ENCODE results near the gene DCAF11. TPM values are rescaled to one million over a fixed set of nuclear protein-coding genes. Genes with fewer than 3 reads are reported as not detected.

DCAF11 gene
- total and polyA plus RNA-seq, 2 of the 13 experiments (the other 11 are each of a cell fraction or from before 2014, with no cell fraction given) = 150 to 257 TPM

DNA sequence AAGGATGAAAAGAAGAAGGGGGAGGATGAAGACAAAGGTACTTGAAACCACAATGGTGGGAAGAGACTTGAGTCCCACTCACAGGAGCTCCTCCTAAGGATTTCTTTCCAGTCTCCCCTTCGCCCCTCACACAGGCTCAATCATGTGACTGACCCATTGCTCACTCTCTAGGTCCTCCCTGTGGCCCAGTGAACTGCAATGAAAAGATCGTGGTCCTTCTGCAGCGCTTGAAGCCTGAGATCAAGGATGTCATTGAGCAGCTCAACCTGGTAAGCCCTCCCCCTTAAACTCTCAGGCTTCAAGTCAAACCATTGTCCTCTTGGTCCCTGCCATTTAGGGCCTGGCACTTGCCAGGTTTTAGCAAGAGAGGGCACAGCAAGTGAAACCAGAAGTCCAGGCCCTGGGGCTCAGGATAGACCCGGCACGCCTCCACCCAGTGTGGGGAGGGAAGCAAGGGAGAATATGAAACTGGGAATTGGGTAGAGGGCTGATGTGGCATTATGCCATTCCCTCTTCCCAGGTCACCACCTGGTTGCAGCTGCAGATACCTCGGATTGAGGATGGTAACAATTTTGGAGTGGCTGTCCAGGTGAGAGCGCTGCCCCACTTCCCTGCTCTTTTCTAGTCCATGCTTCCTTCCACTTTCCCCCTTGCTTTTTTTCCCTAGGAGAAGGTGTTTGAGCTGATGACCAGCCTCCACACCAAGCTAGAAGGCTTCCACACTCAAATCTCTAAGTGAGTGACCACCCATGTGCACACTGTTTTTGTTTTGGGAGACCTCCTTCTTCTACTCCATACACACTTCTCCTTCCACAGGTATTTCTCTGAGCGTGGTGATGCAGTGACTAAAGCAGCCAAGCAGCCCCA lies 23.2 kb downstream of the DCAF11 start (continued):
- TF ChIP-seq, protein P1, sequence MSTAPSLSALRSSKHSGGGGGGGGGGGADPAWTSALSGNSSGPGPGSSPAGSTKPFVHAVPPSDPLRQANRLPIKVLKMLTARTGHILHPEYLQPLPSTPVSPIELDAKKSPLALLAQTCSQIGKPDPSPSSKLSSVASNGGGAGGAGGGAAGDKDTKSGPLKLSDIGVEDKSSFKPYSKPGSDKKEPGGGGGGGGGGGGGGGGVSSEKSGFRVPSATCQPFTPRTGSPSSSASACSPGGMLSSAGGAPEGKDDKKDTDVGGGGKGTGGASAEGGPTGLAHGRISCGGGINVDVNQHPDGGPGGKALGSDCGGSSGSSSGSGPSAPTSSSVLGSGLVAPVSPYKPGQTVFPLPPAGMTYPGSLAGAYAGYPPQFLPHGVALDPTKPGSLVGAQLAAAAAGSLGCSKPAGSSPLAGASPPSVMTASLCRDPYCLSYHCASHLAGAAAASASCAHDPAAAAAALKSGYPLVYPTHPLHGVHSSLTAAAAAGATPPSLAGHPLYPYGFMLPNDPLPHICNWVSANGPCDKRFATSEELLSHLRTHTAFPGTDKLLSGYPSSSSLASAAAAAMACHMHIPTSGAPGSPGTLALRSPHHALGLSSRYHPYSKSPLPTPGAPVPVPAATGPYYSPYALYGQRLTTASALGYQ (CRISPR knock-in tag; IDR thresholded peaks at IDR 0.05) = no peak
- TF ChIP-seq, protein P2, sequence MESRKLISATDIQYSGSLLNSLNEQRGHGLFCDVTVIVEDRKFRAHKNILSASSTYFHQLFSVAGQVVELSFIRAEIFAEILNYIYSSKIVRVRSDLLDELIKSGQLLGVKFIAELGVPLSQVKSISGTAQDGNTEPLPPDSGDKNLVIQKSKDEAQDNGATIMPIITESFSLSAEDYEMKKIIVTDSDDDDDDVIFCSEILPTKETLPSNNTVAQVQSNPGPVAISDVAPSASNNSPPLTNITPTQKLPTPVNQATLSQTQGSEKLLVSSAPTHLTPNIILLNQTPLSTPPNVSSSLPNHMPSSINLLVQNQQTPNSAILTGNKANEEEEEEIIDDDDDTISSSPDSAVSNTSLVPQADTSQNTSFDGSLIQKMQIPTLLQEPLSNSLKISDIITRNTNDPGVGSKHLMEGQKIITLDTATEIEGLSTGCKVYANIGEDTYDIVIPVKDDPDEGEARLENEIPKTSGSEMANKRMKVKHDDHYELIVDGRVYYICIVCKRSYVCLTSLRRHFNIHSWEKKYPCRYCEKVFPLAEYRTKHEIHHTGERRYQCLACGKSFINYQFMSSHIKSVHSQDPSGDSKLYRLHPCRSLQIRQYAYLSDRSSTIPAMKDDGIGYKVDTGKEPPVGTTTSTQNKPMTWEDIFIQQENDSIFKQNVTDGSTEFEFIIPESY (CRISPR knock-in tag; IDR thresholded peaks at IDR 0.05) = no peak
- no peak for TF ChIP-seq U2AF1 (optimal IDR thresholded peaks at IDR 0.05; ENCODE audit: low read depth, low read length)
- TF ChIP-seq PAX8 (CRISPR knock-in tag; IDR thresholded peaks at IDR 0.05; ENCODE audit: borderline replicate concordance) = no peak
- no peak for TF ChIP-seq ZFP41 (CRISPR knock-in tag; IDR thresholded peaks at IDR 0.05; ENCODE audit: borderline replicate concordance)
- no peak for TF ChIP-seq PTBP1 (IDR thresholded peaks at IDR 0.05; ENCODE audit: low read depth, low read length, poor library complexity, severe bottlenecking)
- no peak for TF ChIP-seq BCL6 (CRISPR knock-in tag; IDR thresholded peaks at IDR 0.05)
- TF ChIP-seq REL (CRISPR knock-in tag; conservative IDR thresholded peaks at IDR 0.05) = no peak
- TF ChIP-seq ELF1 (CRISPR knock-in tag; IDR thresholded peaks at IDR 0.05) = no peak
- no peak for TF ChIP-seq RFX3 (CRISPR knock-in tag; IDR thresholded peaks at IDR 0.05)
- TF ChIP-seq, protein P3, sequence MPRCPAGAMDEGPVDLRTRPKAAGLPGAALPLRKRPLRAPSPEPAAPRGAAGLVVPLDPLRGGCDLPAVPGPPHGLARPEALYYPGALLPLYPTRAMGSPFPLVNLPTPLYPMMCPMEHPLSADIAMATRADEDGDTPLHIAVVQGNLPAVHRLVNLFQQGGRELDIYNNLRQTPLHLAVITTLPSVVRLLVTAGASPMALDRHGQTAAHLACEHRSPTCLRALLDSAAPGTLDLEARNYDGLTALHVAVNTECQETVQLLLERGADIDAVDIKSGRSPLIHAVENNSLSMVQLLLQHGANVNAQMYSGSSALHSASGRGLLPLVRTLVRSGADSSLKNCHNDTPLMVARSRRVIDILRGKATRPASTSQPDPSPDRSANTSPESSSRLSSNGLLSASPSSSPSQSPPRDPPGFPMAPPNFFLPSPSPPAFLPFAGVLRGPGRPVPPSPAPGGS (CRISPR knock-in tag; IDR thresholded peaks at IDR 0.05) = no peak
- TF ChIP-seq, protein P4, sequence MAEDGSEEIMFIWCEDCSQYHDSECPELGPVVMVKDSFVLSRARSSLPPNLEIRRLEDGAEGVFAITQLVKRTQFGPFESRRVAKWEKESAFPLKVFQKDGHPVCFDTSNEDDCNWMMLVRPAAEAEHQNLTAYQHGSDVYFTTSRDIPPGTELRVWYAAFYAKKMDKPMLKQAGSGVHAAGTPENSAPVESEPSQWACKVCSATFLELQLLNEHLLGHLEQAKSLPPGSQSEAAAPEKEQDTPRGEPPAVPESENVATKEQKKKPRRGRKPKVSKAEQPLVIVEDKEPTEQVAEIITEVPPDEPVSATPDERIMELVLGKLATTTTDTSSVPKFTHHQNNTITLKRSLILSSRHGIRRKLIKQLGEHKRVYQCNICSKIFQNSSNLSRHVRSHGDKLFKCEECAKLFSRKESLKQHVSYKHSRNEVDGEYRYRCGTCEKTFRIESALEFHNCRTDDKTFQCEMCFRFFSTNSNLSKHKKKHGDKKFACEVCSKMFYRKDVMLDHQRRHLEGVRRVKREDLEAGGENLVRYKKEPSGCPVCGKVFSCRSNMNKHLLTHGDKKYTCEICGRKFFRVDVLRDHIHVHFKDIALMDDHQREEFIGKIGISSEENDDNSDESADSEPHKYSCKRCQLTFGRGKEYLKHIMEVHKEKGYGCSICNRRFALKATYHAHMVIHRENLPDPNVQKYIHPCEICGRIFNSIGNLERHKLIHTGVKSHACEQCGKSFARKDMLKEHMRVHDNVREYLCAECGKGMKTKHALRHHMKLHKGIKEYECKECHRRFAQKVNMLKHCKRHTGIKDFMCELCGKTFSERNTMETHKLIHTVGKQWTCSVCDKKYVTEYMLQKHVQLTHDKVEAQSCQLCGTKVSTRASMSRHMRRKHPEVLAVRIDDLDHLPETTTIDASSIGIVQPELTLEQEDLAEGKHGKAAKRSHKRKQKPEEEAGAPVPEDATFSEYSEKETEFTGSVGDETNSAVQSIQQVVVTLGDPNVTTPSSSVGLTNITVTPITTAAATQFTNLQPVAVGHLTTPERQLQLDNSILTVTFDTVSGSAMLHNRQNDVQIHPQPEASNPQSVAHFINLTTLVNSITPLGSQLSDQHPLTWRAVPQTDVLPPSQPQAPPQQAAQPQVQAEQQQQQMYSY (CRISPR knock-in tag; IDR thresholded peaks at IDR 0.05) = no peak
- 0 out of 2 replicates have a peak, but pooled peaks have one; percentile 30 for TF ChIP-seq ZNF263 (CRISPR knock-in tag; IDR thresholded peaks at IDR 0.05)
- no peak for TF ChIP-seq KMT2B (CRISPR knock-in tag; IDR thresholded peaks at IDR 0.05)
- 0 out of 2 replicates have a peak, but pooled peaks have one; percentile 21 for TF ChIP-seq TOPORS (CRISPR knock-in tag; IDR thresholded peaks at IDR 0.05)
- no peak for TF ChIP-seq HOXA9 (CRISPR knock-in tag; IDR thresholded peaks at IDR 0.05; ENCODE audit: borderline replicate concordance)
- TF ChIP-seq ZBTB20 (CRISPR knock-in tag; IDR thresholded peaks at IDR 0.05; ENCODE audit: borderline replicate concordance, low read depth) = no peak; the same call in 1 of the 2 replicates
- no peak for TF ChIP-seq ZZZ3 (CRISPR knock-in tag; IDR thresholded peaks at IDR 0.05; ENCODE audit: borderline replicate concordance)
- TF ChIP-seq, protein P5, sequence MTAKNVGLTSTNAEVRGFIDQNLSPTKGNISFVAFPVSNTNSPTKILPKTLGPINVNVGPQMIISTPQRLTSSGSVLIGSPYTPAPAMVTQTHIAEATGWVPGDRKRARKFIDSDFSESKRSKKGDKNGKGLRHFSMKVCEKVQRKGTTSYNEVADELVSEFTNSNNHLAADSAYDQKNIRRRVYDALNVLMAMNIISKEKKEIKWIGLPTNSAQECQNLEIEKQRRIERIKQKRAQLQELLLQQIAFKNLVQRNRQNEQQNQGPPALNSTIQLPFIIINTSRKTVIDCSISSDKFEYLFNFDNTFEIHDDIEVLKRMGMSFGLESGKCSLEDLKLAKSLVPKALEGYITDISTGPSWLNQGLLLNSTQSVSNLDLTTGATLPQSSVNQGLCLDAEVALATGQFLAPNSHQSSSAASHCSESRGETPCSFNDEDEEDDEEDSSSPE (CRISPR knock-in tag; IDR thresholded peaks at IDR 0.05) = no peak
